ENCODE results near the gene SLC17A1. TPM values are rescaled to one million over a fixed set of nuclear protein-coding genes. Genes with fewer than 3 reads are reported as not detected.
A peak's percentile ranks its signal among the peaks of the same experiment; 100 is the strongest.

The SLC17A1 gene
- total RNA-seq, result not detected

- intact Hi-C loops (cut with micrococcal nuclease), result no loop called here
- H3K27ac Mint-ChIP-seq, result no peak within 1 kb of the TSS
- no peak within 1 kb of the TSS for H3K4me3 Mint-ChIP-seq
- POLR2A ChIA-PET, result no interaction called here
- DNase-seq, result no peak
- H3K27me3 Mint-ChIP-seq, result peaks cover 16% of the 10 kb centered on the region
- H3K4me1 Mint-ChIP-seq (ENCODE audit: low read depth), result peaks cover 9% of the 10 kb centered on the region
- H3K9me3 Mint-ChIP-seq, result no peaks in the 10 kb centered on the region
- H3K36me3 Mint-ChIP-seq, result no peaks in the 10 kb centered on the region
- CTCF ChIA-PET, result interaction anchor here (1.6 kb wide), 1 partner anchor 50 kb away, joined by 3 read pairs; no protein-coding TSS in a partner anchor
These were observed at the start of gene SLC17A1 for GRCh38 chr6:25831532-25832306. Gene SLC17A1 (minus strand): TSS chr6:25832052. CDS start chr6:25830557, 1,495 bp downstream.

GRCh38 chr6:25880601-25881000, 48.7 kb upstream of the SLC17A1 start:
- Mint-ChIP-seq H3K27ac (no peak overlapping the region), H3K27me3 (peaks cover 6% of the 10 kb centered on the region), H3K36me3 (no peaks in the 10 kb centered on the region), H3K9me3 (no peaks in the 10 kb centered on the region), H3K4me1 (ENCODE audit: low read depth) (peaks cover 7% of the 10 kb centered on the region), H3K4me3 (no peak overlapping the region)
- DNase-seq, result no peak
- ChIA-PET POLR2A (no interaction called here), CTCF (no interaction called here)
- intact Hi-C loops (cut with micrococcal nuclease), result no loop called here

- CTCF ChIA-PET, result no interaction called here
- POLR2A ChIA-PET, result no interaction called here
- H3K4me3 Mint-ChIP-seq, result no peak overlapping the region
- peaks cover 6% of the 10 kb centered on the region for H3K27me3 Mint-ChIP-seq
- no peak for DNase-seq
- peaks cover 16% of the 10 kb centered on the region for H3K4me1 Mint-ChIP-seq (ENCODE audit: low read depth)
- no peaks in the 10 kb centered on the region for H3K9me3 Mint-ChIP-seq
- intact Hi-C loops (cut with micrococcal nuclease), result loop anchor here (5.0 kb wide), 1 partner anchor 37 kb away; no protein-coding TSS in a partner anchor
- H3K27ac Mint-ChIP-seq, result no peak overlapping the region
- no peaks in the 10 kb centered on the region for H3K36me3 Mint-ChIP-seq
These were observed 47.0 kb upstream of the SLC17A1 start for GRCh38 chr6:25878721-25879322.

GRCh38 chr6:25875926-25876602, 44.2 kb upstream of the SLC17A1 start:
- intact Hi-C loops (cut with micrococcal nuclease), result loop anchor here (5.0 kb wide), 1 partner anchor 34 kb away; no protein-coding TSS in a partner anchor
- H3K9me3 Mint-ChIP-seq, result no peaks in the 10 kb centered on the region
- peaks cover 6% of the 10 kb centered on the region for H3K27me3 Mint-ChIP-seq
- no peaks in the 10 kb centered on the region for H3K36me3 Mint-ChIP-seq
- no peak for DNase-seq
- H3K4me1 Mint-ChIP-seq (ENCODE audit: low read depth), result peaks cover 28% of the 10 kb centered on the region
- ChIA-PET CTCF (no interaction called here), POLR2A (no interaction called here)
- H3K27ac Mint-ChIP-seq, result no peak overlapping the region
- no peak overlapping the region for H3K4me3 Mint-ChIP-seq

GRCh38 chr6:25875563-25875905, 43.7 kb upstream of the SLC17A1 start:
- ChIA-PET CTCF (no interaction called here), POLR2A (no interaction called here)
- Mint-ChIP-seq H3K27ac (no peak overlapping the region), H3K27me3 (peaks cover 6% of the 10 kb centered on the region), H3K36me3 (no peaks in the 10 kb centered on the region), H3K4me3 (no peak overlapping the region), H3K4me1 (ENCODE audit: low read depth) (peaks cover 28% of the 10 kb centered on the region), H3K9me3 (no peaks in the 10 kb centered on the region)
- intact Hi-C loops (cut with micrococcal nuclease), result loop anchor here (5.0 kb wide), 1 partner anchor 33 kb away; no protein-coding TSS in a partner anchor
- DNase-seq, result no peak

GRCh38 chr6:25874822-25875562, 43.1 kb upstream of the SLC17A1 start:
- CTCF ChIA-PET, result interaction anchor here (1.5 kb wide), 1 partner anchor 117 kb away, joined by 3 read pairs; no protein-coding TSS in a partner anchor
- no peaks in the 10 kb centered on the region for H3K36me3 Mint-ChIP-seq
- H3K4me3 Mint-ChIP-seq, result no peak overlapping the region

GRCh38 chr6:25874118-25874517, 42.3 kb upstream of the SLC17A1 start, which contains the start of gene SLC17A3:
Gene SLC17A3 (minus strand): TSS chr6:25874243. CDS start chr6:25868387, 5,856 bp downstream.
- Mint-ChIP-seq H3K27me3 (peaks cover 6% of the 10 kb centered on the region), H3K4me1 (ENCODE audit: low read depth) (peaks cover 28% of the 10 kb centered on the region), H3K4me3 (no peak within 1 kb of the TSS), H3K36me3 (no peaks in the 10 kb centered on the region), H3K27ac (no peak within 1 kb of the TSS), H3K9me3 (no peaks in the 10 kb centered on the region)
- intact Hi-C loops (cut with micrococcal nuclease), result no loop called here
- POLR2A ChIA-PET, result no interaction called here
- no peak for DNase-seq
- CTCF ChIA-PET, result interaction anchor here (1.5 kb wide), 1 partner anchor 118 kb away, joined by 3 read pairs; no protein-coding TSS in a partner anchor

More at GRCh38 chr6:25874822-25875562, 43.1 kb upstream of the SLC17A1 start:
- Mint-ChIP-seq H3K4me1 (ENCODE audit: low read depth) (peaks cover 28% of the 10 kb centered on the region), H3K27me3 (peaks cover 6% of the 10 kb centered on the region), H3K9me3 (no peaks in the 10 kb centered on the region), H3K27ac (no peak overlapping the region)
- DNase-seq, result no peak
- POLR2A ChIA-PET, result no interaction called here
- intact Hi-C loops (cut with micrococcal nuclease), result loop anchor here (5.0 kb wide), 1 partner anchor 33 kb away; no protein-coding TSS in a partner anchor

GRCh38 chr6:25872814-25873213, 41.0 kb upstream of the SLC17A1 start:
- H3K36me3 Mint-ChIP-seq, result no peaks in the 10 kb centered on the region
- POLR2A ChIA-PET, result no interaction called here
- H3K27me3 Mint-ChIP-seq, result no peaks in the 10 kb centered on the region
- H3K27ac Mint-ChIP-seq, result no peak overlapping the region
- CTCF ChIA-PET, result interaction anchor here (0.6 to 1.3 kb wide), 2 partner anchors 9 to 25 kb away, joined by 3 to 6 read pairs; no protein-coding TSS in a partner anchor
- no peak overlapping the region for H3K4me3 Mint-ChIP-seq
- H3K9me3 Mint-ChIP-seq, result no peaks in the 10 kb centered on the region
- peaks cover 31% of the 10 kb centered on the region for H3K4me1 Mint-ChIP-seq (ENCODE audit: low read depth)
- no peak for DNase-seq
- intact Hi-C loops (cut with micrococcal nuclease), result no loop called here

GRCh38 chr6:25869840-25870239, 38.0 kb upstream of the SLC17A1 start:
- intact Hi-C loops (cut with micrococcal nuclease), result loop anchor here (5.0 kb wide), 2 partner anchors 43 to 93 kb away; no protein-coding TSS in a partner anchor
- Mint-ChIP-seq H3K27ac (no peak overlapping the region), H3K4me1 (ENCODE audit: low read depth) (peaks cover 39% of the 10 kb centered on the region), H3K36me3 (no peaks in the 10 kb centered on the region), H3K4me3 (no peak overlapping the region), H3K9me3 (no peaks in the 10 kb centered on the region), H3K27me3 (no peaks in the 10 kb centered on the region)
- ChIA-PET CTCF (interaction anchor here (2.2 kb wide), 1 partner anchor 12 kb away, joined by 6 read pairs; no protein-coding TSS in a partner anchor), POLR2A (no interaction called here)
- no peak for DNase-seq

- POLR2A ChIA-PET, result no interaction called here
- no peak for DNase-seq
- Mint-ChIP-seq H3K4me3 (no peak overlapping the region), H3K36me3 (no peaks in the 10 kb centered on the region), H3K27me3 (no peaks in the 10 kb centered on the region), H3K9me3 (no peaks in the 10 kb centered on the region), H3K27ac (no peak overlapping the region), H3K4me1 (ENCODE audit: low read depth) (peaks cover 38% of the 10 kb centered on the region)
- intact Hi-C loops (cut with micrococcal nuclease), result loop anchor here (5.0 kb wide), 2 partner anchors 41 to 91 kb away; no protein-coding TSS in a partner anchor
- CTCF ChIA-PET, result interaction anchor here (2.2 kb wide), 1 partner anchor 13 kb away, joined by 6 read pairs; no protein-coding TSS in a partner anchor
These were observed 36.8 kb upstream of the SLC17A1 start for GRCh38 chr6:25868436-25869183.

- Mint-ChIP-seq H3K36me3 (no peaks in the 10 kb centered on the region), H3K4me3 (no peak overlapping the region), H3K4me1 (ENCODE audit: low read depth) (peaks cover 26% of the 10 kb centered on the region), H3K27me3 (no peaks in the 10 kb centered on the region), H3K27ac (peak overlapping the region; percentile 32), H3K9me3 (no peaks in the 10 kb centered on the region)
- intact Hi-C loops (cut with micrococcal nuclease), result loop anchor here (5.0 kb wide), 2 partner anchors 39 to 89 kb away; no protein-coding TSS in a partner anchor
- ChIA-PET CTCF (interaction anchor here (0.6 to 1.1 kb wide), 3 partner anchors 16 to 148 kb away, joined by 3 read pairs; no protein-coding TSS in a partner anchor), POLR2A (no interaction called here)
- DNase-seq, result peak; percentile 19
These were observed 34.2 kb upstream of the SLC17A1 start for GRCh38 chr6:25866011-25866410.
